Subcutaneous adipose tissue (tissue), 4 donors: ENCODE results near the gene WDR72. TPM values are rescaled to one million over a fixed set of nuclear protein-coding genes. Genes with fewer than 3 reads are reported as not detected.

Experiments used
- total RNA-seq, 4 donors: library from RNA; depleted of rRNA; stranded (reverse); fragments of >200 nt; gene quantifications; one replicate each; pipeline ENCODE4 v1.1.0, GENCODE V29; 2016
- TF ChIP-seq, protein P1 (sequence below): fragments of 450-650 bp; IDR thresholded peaks from one replicate; pipeline ENCODE4 v1.5.1; 2016; ENCODE audit warnings: low read depth, mild to moderate bottlenecking, control low read depth, antibody characterized with exemption, moderate library complexity

The WDR72 gene
- total RNA-seq, 4 donors from 2014 or later = not detected

DNA sequence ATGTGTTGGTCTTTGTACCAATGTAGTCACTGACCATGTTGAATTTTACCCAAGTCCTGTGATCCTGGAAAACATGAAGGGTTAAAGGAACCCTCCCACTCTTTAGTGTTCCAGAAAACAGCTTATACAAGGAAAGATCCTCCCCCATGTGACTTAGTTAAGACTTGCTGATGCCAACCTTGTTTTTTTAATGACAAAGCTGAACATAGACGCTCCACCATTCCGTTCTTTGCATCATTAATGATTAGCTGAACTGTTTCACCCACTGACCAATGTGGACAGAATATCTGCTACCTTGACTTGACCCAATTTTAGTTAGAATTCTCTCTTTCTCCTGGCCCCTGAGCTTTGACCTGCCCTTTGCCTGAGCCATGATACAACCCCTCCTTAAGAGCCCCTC lies 3.5 kb upstream of the WDR72 start:
- TF ChIP-seq, protein P1, sequence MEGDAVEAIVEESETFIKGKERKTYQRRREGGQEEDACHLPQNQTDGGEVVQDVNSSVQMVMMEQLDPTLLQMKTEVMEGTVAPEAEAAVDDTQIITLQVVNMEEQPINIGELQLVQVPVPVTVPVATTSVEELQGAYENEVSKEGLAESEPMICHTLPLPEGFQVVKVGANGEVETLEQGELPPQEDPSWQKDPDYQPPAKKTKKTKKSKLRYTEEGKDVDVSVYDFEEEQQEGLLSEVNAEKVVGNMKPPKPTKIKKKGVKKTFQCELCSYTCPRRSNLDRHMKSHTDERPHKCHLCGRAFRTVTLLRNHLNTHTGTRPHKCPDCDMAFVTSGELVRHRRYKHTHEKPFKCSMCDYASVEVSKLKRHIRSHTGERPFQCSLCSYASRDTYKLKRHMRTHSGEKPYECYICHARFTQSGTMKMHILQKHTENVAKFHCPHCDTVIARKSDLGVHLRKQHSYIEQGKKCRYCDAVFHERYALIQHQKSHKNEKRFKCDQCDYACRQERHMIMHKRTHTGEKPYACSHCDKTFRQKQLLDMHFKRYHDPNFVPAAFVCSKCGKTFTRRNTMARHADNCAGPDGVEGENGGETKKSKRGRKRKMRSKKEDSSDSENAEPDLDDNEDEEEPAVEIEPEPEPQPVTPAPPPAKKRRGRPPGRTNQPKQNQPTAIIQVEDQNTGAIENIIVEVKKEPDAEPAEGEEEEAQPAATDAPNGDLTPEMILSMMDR = no peak

DNA sequence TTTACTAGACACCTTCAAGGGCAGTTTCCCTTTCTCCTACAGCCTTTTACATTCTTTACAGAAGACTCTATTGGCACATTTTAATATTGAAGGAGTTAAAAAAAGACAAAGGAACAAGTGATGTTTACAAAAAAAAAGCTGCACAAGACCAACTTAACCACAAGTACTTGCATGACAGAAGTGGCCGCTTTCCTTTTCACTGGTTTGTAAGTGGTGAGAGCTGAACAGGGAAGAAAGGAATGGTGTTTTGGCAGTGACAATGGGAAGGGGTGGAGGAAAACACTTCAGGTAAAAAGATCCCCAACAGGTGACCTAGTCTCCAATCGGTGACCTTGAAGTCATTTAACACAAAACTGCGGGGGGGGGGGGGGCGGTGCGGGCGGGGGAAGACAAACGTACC lies 1.1 kb downstream of the WDR72 start:
- TF ChIP-seq, protein P1 = no peak

DNA sequence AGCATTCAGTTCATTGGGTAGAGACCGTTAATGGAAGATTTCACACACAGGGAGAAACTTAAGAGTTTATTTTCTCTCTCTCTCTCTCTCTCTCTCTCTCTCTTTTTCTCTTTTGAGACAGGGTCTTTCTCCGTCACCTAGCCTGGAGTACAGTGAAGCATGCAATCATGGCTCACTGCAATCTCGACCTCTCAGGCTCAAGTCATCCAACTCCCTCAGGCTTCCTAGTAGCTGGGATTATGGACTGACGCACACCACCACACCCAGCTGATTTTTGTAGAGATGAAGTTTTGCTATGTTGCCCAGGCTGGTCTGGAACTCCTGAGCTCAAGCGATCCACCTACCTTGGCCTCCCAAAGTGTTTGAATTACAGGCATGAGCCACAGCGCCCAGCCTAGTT lies 1.6 kb downstream of the WDR72 start:
- TF ChIP-seq, protein P1 = no peak

DNA sequence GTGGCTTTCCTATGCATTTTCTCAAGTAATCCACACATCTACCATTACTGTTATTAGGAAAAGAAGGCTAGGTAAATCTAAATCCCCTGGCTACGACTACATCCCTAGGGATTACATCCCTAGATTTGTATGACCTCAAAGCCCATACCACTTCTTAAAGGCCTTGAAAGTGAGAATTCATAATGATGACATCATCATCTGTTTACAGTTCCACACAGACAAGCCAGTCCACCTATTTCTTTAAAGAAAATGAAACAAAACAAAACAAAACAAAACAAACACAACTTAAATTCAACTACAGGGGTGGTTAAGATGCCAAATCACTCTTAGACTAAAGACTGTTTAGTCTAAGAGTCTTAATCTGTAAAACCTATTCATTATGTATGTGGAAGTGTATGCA lies 5.7 kb downstream of the WDR72 start:
- TF ChIP-seq, protein P1 = no peak

DNA sequence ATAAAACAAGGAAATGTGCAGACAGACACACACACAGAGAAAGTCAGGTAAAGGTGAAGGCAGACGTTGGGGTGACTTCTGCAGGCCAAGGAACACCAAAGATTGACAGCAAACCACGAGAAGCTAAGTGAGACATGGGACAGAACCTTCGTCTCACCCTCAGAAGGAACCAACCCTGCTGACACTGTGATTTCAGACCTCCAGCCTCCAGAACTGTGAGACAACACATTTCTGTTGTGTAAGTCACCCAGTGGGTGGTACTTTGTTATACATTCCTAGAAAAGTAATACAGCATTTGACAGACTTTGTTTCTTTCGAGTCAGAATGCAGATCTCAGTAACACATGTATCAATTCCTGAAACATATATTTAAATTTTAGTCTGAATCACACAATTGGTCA lies 7.1 kb downstream of the WDR72 start:
- TF ChIP-seq, protein P1 = no peak

DNA sequence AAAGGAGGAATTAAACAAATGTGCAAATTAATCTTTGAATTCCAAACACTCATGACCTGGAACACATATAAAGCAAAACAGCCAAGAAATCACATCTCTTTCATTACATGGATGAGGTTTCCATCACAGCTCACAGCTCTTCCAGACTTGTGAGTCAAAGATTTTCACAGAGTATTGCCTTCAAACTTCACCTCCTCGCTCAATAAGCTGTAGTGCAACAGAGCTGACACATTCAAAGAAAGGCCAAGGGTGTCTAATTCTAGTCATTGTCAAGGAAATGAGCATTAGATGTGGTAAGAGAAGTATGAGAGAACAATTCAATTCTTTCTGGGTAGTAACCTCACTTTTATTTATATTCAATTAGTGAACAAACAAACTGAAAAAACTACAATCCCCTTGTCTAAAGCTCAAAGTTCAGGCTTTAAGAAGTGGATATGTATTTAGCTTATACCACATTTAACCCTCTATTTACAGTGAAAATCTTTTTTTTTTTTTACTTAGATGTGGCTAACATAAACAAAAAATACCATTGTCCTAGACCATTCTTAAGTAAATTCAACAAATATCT lies 11.9 kb downstream of the WDR72 start:
- TF ChIP-seq, protein P1 = no peak

DNA sequence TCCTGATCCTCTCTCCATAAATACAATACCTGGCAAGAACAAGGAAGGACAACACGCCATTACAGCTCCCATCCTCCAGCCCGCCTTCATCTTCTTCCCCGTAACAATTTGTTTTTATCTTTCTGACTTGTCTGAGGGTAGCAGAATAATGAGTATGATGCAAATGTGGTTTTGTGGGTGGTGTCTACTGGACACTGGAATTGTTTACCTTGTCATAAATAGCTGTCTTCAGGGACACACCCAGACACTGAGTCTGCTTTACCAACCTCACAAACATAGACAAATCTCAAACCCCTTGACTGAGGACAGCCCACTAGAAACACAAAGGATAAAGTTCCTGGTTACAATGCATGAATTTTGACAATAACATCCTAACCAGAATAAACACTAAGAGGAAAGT lies 13.4 kb downstream of the WDR72 start:
- TF ChIP-seq, protein P1 = no peak
